Stimulated activated CD8-positive, alpha-beta memory T cell treated with anti-CD3 and anti-CD28 coated beads, Interleukin-15, amount 100 ng/mL, for 24 hours (primary cell): ENCODE results near the gene NAMPT.
"Not testable (repeated sequence)": the region's sequence is repeated elsewhere in the genome, so short reads cannot be mapped to it uniquely, and the experiment has no call there.

Source experiments
- DNase-seq: peaks from one replicate; pipeline ENCODE4 v3.0.0-alpha.2; 2020; ENCODE audit warnings: low read depth

Gene NAMPT

DNA sequence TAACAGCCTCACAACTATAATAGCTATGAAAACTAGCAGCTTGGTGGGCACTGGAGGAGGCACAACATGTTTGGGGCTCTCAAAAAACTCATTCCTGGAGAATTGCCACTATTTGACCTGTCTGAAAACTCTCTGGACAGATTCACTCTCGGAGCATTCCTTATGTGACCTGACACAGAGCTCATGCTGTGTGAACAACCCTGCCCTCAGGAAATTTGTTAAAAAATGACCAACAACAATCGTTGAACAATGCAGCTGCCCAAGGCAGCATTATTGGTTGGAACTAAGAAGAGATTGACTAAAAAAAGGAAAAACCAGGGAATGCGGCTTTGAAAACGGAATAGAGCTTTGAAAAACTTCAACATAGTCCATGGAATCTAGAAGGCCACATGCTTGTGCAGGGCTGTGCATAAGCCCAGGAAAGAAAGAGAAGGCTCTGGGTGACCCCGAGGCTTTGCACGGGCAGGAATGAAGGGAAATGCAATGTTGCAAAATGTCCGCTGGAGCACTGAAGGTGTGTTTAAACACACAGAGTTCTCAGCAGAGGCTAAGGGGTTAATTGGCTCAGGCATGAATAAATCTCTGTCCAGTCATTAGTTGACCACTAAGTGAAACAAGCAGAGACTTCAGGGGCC, 52.8 kb downstream of the NAMPT start:
- no peak for DNase-seq

DNA sequence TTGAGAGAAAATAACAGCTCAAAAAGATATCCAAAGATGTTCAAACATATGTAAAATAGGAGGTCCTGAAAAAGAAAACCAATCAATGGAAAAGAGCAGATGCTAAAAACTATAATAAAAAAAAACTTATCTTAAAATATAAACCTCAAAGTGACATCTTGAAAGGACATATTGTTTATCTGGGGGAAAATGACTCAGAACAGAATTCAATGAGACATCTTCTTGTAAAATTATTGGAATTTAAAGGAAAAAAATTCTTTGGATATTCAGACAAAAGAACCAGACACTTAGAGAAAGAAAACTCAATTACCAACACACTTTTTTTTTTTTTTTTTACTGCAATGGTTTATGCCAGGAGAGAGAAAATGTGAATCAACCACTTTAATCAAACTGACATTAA, 58.9 kb downstream of the NAMPT start:
- DNase-seq = no peak

DNA sequence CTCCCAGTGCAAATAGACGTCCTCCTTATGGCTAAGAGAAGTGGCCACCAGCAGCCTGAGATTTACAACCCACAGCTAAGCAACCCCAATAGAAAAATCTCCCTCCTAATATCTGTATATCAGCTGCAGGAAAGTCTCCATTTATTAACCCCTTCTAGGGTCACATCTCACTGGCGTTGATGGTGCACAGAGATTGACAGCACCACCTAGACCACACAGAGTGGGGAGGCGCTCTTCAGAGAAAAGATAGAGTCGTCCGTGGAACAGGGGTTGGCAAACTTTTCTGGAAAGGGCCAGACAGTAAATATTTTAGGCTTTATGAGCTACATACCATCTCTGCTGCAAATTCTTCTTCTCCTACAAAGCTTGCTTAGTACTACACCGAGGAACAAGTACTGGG, 60.0 kb downstream of the NAMPT start:
- no peak for DNase-seq

DNA sequence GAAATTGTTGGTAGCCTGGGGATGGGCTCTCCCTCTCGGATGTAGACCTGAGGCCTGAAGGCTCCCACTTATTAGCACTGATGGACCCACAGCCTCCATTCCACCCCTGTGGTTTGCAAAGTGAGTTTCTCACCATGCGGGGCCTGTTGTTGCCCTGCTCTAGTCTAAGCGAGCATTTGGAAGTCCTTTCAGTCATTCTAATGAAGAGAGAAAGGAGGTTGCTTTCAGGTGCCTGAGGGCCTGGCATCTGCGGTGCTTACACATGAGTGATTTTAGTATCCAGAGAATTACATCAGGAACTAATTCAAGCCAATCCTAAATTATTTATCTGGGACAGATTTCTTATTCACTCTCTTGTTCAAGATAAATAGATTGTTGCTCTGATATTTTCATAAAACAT, 61.6 kb downstream of the NAMPT start:
- no peak for DNase-seq

DNA sequence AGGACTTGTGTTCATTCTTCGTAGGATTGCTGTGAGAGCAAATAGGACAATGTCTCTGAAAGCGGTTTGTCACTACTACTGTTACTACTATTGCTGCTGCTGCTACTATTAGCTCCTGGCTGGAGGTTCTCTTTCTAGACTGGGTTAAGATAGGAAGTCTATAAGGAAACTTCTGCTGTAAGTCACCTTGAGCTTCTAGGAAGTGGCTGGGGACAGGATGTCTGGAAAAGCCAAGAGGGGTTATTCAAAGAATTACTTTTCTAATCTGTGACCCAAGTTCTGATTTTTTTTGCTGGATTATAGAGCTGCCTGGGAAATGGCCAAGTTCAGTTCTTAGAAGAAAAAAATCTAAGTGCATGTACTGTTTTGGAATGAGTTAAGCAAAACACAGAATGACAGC, 62.2 kb downstream of the NAMPT start:
- DNase-seq = no peak

DNA sequence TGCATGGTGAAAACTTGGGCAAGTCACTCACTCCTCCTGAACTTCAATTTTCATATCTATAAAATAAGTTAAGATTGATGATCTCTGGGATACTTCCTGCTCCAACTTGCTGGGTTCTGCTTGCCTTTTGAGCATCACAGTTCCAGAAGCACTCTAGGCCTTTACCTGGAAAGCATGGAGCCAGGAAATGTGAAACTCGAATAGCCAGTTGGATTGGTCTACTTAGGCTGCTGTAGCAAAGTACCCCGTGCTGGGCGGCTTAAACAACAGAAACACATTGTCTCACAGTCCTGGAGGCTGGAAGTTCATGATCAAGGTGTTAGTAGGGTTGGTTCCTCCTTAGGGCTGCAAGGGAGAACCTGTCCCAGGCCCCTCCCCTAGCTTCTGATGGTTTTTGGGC, 64.5 kb downstream of the NAMPT start:
- DNase-seq = no peak

DNA sequence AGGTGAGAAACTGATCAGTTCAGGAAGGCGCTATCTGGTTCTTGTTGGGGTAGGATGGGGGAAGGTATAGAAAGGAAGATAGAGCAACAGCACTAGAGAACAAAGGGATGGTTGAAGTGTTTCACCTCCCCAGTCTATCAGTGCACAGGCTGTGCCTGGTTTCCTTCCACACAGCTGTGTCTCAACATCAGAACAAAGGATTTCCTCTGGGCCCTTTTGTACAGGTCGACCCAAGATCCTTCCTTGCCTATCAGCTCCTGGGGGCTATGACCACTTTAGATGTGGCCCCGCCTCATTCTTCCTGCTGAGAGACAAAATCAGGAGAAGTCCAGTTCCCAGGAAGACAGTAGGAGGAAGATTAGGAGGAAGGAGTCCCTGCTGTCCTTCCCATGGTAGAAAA, 65.6 kb downstream of the NAMPT start:
- DNase-seq = no peak

DNA sequence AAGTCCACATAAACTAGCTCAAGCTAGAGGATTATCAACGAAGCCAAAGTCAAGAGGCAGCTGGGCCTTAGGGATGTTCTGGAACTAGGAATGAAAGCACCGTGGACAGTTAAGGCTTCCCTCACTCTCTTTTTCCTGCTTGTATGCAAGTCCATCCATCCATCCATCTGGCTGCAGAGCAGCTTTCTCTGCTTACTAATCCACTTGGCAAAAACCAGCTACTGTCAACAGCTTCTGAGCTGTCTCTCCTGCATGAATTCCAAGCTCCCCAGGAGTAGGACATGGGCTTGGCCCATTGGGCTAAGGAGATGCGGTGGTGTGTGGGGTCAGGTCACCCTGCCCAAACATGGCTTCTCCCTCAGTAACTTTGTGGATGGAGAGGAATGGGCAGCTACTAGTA, 66.2 kb downstream of the NAMPT start:
- no peak for DNase-seq

DNA sequence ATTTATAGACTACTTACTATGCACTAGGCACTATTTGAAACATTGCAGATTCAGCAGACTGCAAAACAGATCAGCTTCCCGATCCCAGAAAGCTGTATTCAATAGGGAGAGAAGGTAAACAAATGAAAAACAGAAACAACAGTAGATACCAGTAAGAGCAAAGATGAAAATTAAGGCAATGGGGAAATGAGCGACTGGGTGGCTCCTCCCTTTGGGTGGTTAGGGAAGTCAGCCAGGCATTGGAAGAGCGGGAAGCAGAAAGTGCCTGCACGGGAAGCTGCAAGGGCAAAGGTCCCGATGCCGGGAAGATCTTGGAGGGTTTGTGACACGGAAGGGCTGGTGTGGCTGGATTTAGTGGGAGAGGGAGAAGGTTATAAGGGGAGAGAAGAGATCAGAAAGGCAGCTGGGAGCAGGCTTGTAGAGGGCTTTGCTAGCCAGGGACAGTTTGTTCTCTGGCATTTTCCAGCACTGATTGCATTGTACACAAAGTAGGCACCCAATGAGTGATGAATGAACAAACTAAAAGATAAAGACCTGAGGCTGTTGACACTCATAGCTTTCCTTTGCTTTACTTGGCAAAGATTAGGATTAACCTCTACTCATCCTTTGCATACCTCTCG, 67.8 kb downstream of the NAMPT start:
- DNase-seq = no peak

DNA sequence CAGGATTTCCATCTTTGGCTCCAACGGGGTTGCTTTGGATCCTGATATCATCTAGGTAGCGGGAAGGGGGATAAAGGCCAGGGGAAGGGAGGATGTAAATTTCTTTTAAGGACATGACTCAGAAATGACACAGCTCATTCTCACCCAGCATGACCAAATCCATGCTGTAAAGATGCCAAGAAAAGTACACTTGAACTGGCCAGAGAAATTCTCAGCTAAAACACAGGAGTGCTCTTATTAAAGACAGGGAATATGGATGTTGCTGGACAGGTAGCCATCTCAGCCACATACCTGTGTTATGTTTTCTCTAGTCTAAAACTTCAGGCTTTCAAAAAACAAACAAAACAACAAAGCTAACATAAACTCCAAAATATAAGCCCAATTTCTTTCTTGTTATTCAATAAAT, 68.3 kb downstream of the NAMPT start:
- DNase-seq = no peak

DNA sequence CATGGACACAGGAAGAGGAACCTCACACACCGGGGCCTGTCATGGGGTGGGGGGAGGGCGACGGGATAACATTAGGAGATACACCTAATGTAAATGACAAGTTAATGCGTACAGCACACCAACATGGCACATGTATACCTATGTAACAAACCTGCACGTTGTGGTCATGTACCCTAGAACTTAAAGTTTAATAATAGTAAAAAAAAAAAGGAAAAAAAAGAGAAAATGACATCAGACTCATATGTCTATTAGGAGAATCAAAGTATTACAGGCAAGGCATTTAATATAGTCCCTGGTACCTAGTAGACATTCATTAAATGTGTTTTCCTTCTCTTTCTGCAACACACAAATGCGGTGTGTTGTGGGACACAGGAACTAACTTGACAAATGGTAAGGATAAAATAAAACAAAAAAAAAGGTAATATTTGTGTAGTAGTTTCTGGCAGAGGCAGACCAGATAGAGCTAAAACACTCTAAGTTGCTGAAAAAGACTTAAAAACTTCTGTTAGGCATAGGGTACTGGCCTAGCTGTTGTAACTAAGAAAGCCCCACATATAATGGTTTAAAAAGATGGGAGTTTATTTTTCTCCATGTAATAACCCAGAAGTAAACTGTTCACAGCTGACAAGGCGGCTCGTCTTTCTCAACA, 68.8 kb downstream of the NAMPT start:
- no peak for DNase-seq

DNA sequence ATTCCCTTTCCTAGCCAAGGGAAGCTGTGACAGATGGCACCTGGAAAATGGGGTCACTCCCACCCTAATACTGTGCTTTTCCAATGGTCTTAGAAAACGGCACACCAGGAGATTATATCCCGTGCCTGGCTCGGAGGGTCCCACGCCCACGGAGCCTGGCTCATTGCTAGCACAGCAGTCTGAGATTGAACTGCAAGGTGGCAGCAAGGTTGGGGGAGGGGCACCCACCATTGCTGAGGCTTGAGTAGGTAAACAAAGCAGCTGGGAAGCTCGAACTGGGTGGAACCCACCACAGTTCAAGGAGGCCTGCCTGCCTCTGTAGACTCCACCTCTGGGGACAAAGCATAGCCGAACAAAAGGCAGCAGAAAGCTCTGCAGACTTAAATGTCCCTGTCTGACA, 75.8 kb downstream of the NAMPT start:
- not testable (repeated sequence) for DNase-seq

DNA sequence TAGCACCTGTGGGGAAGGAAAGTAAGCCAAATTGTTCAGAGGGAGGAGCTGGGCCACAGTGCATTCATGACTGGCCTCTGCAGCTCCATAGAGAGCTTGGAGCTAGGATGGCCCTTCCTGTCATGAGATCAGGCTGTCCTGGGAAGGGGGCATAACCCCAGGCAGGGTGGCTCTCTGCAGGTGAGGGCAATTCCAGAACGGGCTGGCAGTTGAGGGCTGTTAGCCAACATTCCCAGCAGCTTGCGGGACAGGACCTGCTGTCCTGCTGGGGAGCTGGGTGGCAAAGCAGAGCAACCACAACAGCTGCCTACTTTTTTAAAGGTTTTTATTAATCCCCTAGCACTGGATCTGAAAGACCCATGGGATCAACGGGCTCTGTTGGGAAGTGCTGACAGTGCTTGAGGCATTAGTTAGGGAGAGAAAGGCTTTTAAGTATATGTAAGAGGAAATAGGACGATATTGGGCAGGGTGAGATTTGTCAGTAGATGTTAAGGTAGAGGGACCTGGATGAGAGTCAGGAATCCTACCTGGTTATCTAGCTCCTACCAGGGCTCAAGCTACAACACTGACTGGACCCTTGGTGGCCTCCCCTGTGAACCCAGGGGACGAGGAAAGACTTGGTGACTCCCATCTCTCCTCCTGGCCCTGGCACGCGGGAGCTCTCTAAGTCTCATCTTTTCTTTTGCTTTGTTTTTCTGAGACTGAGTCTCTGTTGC, 77.8 kb downstream of the NAMPT start:
- no peak for DNase-seq

DNA sequence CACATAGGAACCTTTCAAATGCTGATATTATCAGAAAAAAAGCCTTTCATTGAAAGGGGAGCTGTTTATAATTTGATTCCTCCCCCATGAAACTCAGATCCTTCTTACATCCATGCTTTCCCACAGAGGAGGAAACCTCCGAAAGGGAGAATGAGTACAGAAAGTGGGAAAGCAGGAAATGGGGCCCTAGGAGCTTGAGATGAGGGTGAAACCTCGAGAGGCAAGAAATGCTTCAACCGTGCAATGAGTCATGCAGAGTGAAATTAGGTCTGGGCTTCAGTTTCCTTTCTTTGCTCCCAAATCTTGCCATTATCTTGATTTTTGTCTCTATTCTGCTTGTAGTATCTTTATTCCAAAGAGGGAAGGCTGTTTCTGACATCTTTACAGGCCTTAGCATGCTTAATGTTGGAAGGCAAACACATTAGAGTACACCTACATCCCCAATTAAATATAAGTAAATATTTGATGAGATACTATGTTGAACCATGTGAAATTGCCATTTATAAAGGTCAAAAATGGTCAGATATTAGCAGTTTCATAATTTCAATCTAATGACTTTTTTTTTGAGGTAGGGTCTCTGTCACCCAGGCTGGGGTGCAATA, 79.1 kb downstream of the NAMPT start:
- DNase-seq = no peak

DNA sequence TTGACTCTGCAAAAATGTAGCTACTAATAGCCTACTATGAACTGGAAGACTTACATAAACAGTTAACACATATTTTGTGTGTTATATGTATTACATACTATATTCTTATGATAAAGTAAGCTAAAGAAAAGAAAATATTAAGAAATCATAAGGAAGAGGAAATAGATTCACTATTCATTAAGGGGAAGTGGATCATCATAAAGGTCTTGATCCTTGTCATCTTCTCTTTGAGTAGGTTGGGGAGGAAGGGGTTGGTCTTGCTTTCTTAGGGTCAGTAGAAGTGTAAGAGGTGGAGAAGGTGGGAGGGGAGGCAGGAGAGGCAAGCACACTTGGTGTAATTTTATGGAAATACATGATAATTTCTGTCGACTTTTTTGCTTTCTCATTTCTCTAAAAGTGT, 81.3 kb downstream of the NAMPT start:
- no peak for DNase-seq

DNA sequence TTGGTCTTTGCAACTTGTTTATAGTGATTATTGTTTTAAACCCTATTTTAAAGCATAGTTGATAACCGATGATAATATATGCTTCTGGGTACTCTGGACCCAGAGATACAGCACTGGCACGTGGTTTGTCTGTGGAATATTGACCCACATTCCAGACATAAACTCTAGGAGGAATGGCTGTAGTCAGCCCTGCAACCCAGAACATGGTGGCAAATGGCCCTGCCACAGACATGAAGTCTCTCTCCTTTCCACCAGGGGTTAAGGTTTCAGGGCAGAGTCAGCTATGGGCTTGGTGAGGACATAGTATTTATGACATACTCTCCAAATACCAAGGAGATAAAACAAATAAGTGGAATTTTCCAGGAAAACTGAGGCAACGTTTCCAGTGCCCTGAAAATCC, 83.6 kb downstream of the NAMPT start:
- no peak for DNase-seq

DNA sequence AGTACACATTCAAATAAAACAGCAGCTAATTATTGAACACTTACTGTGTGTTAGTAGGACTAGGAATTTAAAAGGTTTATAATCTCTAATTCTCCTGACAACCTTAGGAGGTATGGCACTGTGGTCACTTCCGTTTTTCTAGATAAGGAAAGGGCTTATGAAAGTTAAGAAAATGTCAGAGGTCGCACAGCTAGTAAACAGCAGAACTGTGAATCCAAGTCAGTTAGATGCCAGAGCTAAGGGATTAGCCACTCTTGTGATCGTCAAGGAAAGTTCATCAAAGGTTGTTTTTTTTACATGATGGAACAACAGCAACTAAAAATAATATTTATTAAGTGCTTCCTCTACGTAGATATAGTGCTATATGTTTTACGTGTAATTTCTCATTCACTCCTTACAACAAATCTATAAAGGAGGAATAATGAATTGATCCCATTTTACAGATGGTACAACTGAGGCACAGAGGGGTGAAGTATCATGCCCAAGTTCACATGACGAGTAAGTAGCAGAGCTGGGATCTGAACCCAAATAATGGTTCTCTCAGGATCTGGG, 84.9 kb downstream of the NAMPT start:
- DNase-seq = no peak

DNA sequence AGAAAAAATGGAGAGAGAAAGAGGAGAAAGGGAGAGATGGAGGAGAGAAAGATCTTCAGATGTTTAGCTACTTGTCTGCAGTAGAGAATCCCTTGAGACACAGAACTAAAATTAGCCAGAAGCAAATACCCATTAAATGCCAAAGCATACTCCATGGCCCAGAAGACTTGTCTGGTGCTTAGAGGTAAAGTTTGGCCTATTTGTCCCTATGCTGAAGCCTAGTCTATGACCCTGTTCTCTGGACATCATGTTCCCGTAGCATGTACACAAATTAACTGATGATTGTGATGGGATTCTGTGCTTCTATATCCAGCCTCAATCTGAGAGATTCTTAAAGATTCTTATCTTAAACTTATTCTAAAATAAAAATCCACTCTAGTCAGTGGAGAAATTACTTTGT, 85.8 kb downstream of the NAMPT start:
- no peak for DNase-seq
